GM13977 (cell line): Measurements from ENCODE around the gene NTN5.

Experiments used
- DNase-seq: peaks from one replicate; pipeline ENCODE4 v3.0.0; 2012; ENCODE audit warnings: low spot score
- in situ Hi-C: fragments of 300-500 bp; cut with MboI; formaldehyde crosslinking; loops from one replicate; pipeline ENCODE4 v1.12.0; 2022; ENCODE audit warnings: low sequenced_read_pairs, low pct_unique_long_range_greater_than_20kb, mixed read lengths, inconsistent platforms; ENCODE audit not compliant: unreplicated experiment
- TF ChIP-seq, protein P1 (sequence below): IDR thresholded peaks from 2 replicates; pipeline ENCODE4 v1.5.1; 2012; ENCODE audit warnings: mild to moderate bottlenecking, control low read depth; ENCODE audit not compliant: insufficient read depth; ENCODE audit errors: extremely low read depth, missing control alignments

NTN5 gene

DNA sequence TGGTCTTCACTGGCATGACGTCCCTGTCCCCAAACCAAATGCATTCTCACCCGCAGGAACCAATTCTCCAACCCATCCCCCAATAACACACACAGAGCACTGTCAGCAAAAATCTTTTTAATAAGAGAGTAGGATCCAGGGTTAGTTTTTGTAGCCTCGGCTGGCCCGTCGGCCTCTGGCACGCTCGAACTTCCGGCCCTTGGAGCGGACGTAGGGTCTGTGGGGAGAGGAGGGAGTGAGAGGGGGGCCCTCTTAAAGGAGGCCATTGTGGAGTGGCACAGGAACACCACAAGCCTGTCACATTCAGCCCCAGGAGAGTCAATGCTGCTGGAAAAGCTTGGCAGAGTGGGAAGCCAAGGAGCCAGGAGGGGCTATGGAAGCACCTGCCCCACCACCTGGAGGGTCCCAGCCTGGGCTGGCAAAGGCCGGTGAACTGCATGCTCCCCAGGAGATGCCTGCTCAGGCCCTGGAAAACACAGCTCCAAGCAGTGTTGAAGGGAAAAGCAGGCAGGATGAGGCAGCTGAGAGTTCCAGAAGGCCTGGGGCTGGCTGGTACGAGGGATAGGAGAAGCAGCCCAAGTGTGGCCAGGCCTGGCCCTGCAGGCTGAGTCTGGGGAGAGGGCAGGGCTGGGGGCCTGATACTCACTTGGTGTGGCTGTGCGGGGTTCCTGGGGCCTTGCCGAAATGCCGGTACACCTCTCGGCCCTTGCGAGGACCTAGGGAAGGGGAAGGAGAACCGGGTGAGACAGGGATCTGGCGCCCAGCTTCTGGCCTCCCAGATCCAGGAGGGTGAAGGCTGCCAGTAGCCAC is 57.4 kb downstream of the NTN5 start:
- in situ Hi-C loops = no loop called here

DNA sequence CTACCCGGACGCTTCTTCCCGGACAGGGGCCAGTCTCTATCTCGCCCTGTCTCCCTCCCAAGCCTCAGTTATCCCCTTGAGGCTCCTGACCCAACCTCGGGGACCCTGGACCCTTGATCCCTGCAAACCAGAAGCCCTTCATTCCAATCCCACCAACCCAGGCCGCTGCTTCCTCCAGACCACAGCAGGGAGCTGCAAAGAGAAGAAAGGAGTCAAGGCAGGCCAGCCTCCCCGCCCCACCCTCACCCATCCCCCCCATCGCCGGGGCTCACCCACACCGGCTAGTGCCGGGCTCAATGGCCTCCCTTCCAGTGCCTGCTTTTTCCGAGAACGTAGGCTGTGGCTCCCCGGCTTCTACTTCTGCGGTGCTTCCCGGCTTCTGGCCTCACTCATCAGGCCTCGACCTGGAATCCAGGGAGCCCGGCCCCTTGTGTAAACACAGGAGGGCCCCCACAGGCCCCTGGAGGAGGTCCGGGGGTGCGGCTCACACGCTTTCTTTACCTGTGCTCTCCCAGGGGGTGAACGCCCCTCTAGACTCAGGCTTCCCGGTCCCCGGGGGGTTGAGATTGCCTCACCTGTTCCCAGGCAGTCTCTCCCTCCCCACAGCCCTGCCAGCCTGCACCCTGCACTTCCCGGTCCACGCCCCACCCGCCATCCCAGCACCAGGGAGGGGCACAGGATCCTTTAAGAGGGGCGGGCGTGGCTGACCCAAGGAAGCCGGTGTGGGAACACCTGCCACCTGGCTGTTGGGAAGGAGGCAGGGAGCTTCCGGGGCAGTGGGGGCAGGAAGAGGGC is 58.2 kb downstream of the NTN5 start, which contains the start of gene FAM83E:
TSS of gene FAM83E (minus strand) at position 641 of the 795 bp plus-strand sequence. CDS start 1,704 bp downstream, outside the sequence.
- no peak for DNase-seq
- in situ Hi-C loops = no loop called here
- TF ChIP-seq, protein P1, sequence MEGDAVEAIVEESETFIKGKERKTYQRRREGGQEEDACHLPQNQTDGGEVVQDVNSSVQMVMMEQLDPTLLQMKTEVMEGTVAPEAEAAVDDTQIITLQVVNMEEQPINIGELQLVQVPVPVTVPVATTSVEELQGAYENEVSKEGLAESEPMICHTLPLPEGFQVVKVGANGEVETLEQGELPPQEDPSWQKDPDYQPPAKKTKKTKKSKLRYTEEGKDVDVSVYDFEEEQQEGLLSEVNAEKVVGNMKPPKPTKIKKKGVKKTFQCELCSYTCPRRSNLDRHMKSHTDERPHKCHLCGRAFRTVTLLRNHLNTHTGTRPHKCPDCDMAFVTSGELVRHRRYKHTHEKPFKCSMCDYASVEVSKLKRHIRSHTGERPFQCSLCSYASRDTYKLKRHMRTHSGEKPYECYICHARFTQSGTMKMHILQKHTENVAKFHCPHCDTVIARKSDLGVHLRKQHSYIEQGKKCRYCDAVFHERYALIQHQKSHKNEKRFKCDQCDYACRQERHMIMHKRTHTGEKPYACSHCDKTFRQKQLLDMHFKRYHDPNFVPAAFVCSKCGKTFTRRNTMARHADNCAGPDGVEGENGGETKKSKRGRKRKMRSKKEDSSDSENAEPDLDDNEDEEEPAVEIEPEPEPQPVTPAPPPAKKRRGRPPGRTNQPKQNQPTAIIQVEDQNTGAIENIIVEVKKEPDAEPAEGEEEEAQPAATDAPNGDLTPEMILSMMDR = no peak

More for the DNA sequence above, 57.4 kb downstream of the NTN5 start:
- DNase-seq = no peak
- TF ChIP-seq, protein P1 = no peak

DNA sequence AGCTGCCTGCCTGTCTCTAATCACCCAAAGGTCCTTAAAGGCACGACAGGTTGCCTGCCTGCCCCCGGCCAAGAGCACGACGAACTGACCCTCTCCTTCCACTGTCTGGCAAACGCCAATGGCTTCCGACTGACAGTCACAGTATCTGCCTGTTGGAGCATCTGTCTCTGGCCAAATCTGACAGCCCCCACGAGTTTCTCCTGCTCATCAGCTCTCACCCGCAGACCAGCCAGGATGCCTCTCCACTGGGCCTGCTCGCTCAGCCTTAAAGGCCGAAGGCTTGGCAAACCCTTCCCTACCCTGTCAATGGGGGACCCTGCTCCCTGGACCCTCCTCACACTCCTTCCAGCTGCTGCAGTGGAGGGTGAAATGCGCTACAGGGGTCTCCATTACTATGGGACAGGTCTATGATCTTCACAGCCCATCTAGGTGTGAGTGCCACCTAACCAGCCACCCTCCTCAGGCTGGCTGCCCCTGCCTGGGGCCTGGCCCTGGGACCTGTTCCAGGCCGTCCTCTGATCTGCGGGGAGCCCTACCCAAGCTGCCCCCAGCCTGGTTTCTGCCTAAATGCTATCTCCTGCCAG is 58.9 kb downstream of the NTN5 start:
- in situ Hi-C loops = no loop called here
- no peak for DNase-seq
- TF ChIP-seq, protein P1 = no peak

DNA sequence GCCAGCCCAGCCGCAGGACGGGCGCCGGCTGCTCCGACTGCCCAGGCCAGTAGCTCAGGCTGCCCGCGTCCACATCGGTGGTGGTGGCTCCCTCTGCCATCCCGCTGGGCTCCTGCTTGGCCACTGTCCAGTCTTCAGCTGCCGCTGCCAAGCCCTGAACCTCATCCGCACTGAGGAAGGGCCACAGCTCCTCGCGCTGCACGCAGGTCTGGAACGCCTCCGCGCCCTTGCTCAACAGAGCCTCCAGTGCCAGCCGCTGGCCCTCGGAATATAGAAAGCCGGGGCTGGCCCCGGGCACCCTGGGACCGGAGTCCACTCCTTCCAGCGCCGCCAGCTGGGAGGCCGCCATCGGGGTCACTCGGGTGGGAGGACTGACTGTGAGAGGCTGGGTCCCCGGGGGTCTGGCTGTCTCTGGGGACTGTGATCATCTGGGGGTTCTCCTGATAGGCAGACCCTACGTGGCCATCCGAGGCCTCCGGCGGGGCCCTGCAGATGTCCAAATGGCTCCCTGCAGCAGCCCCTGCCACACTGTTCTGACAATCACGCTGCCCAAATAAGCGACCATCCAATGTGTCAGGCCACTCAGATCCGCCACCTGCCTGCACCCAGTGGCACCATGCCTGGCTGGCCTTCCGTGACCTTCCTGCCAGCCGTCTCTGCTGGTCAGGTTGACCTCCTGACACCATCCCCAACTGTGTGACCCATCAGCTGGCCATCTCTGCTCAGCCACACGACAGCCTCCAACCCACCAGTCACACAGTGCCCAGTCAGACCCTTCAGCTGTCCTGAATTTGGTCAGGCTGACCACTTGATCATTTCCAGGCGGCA is 59.6 kb downstream of the NTN5 start:
- no peak for DNase-seq
- in situ Hi-C loops = no loop called here
- TF ChIP-seq, protein P1 = no peak

DNA sequence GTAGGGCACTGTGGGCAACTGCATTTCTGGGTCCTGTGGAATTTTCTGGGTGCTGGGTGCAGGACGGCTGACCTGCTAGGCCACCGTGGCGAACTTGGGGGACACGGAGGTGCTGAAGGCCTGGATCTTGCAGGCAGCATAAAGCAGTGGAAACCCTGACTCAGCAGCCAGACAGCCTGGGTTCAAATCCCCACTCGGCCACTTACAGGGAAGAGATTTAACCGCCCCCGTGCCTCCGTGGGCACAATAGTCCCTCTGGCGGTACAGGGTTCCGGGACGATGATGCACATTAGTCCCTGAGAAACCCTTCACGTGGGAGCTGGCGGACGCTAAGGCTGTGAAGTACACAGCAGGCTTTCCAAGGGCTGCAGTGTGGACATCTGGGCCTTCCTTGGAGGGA is 60.9 kb downstream of the NTN5 start:
- in situ Hi-C loops = no loop called here
- DNase-seq = no peak
- TF ChIP-seq, protein P1 = no peak
